CD4-positive, alpha-beta T cell treated with Interleukin-10 for 1 hour (primary cell): ENCODE measurements around the gene REELD1.

Experiments used
- DNase-seq: peaks from one replicate; pipeline ENCODE4 v3.0.0-alpha.2; 2020

The REELD1 gene

GRCh38 chr4:146271466-146271865 is 57.1 kb downstream of the REELD1 start:
- no peak for DNase-seq

GRCh38 chr4:146273204-146273901 is 59.0 kb downstream of the REELD1 start:
- no peak for DNase-seq

- no peak for DNase-seq
Observed at GRCh38 chr4:146274774-146275173, 60.4 kb downstream of the REELD1 start.

- no peak for DNase-seq
Observed at GRCh38 chr4:146275370-146275769, 61.0 kb downstream of the REELD1 start.

GRCh38 chr4:146278986-146279385 is 64.6 kb downstream of the REELD1 start:
- no peak for DNase-seq
